DOHH2 (cell line): ENCODE measurements around the gene HEPACAM2.

Experiments used
- H3F3A ChIP-seq: fragments of 200-600 bp; sonication (generic), shearing (Covaris generic); 2 replicates; pipeline ENCODE4 v1.6.0; 2016; ENCODE audit warnings: antibody characterized with exemption, mild to moderate bottlenecking; ENCODE audit not compliant: control insufficient read depth, insufficient read depth
- H3K27ac ChIP-seq: fragments of 200-600 bp; sonication (generic); 2 replicates; pipeline ENCODE4 v1.5.1; 2014; ENCODE audit warnings: low read depth, mild to moderate bottlenecking, low read length, moderate library complexity
- H3K27me3 ChIP-seq: fragments of 200-600 bp; sonication (generic); 2 replicates; pipeline ENCODE4 v1.6.1; 2014; ENCODE audit warnings: mild to moderate bottlenecking, low read length, mixed read lengths; ENCODE audit not compliant: control insufficient read depth
- H3K36me3 ChIP-seq: fragments of 200-600 bp; sonication (generic); 2 replicates; pipeline ENCODE4 v1.6.1; 2014; ENCODE audit warnings: mild to moderate bottlenecking, low read length, moderate library complexity, mixed read lengths; ENCODE audit not compliant: control insufficient read depth
- H3K4me1 ChIP-seq: fragments of 200-600 bp; sonication (generic); 2 replicates; pipeline ENCODE4 v1.6.1; 2014; ENCODE audit warnings: mild to moderate bottlenecking, low read length, mixed read lengths; ENCODE audit not compliant: control insufficient read depth
- H3K4me2 ChIP-seq: fragments of 200-600 bp; sonication (generic); 2 replicates; pipeline ENCODE4 v1.6.0; 2014; ENCODE audit warnings: mild to moderate bottlenecking, low read length, moderate library complexity
- H3K4me3 ChIP-seq: fragments of 200-600 bp; sonication (generic); 2 replicates; pipeline ENCODE4 v1.5.1; 2014; ENCODE audit warnings: mild to moderate bottlenecking, low read length, mixed read lengths
- H3K79me2 ChIP-seq: fragments of 200-600 bp; sonication (generic); 2 replicates; pipeline ENCODE4 v1.6.1; 2014; ENCODE audit warnings: mild to moderate bottlenecking, low read length, mixed read lengths; ENCODE audit not compliant: control insufficient read depth
- H3K9me2 ChIP-seq: fragments of 200-600 bp; sonication (generic); replicated peaks from 2 replicates; pipeline ENCODE4 v1.6.1; 2014; ENCODE audit warnings: mild to moderate bottlenecking, low read length, mixed read lengths; ENCODE audit not compliant: control insufficient read depth
- H3K9me3 ChIP-seq: fragments of 200-600 bp; sonication (generic); 2 replicates; pipeline ENCODE4 v1.6.1; 2014; ENCODE audit warnings: antibody characterized with exemption, low read length, mixed read lengths; ENCODE audit not compliant: control insufficient read depth, insufficient read depth
- H4K20me1 ChIP-seq: fragments of 200-600 bp; sonication (generic); 2 replicates; pipeline ENCODE4 v1.6.0; 2014; ENCODE audit warnings: low read depth, mild to moderate bottlenecking, antibody characterized with exemption, low read length, moderate library complexity; ENCODE audit not compliant: control insufficient read depth, insufficient read depth
- EZH2phosphoT487 ChIP-seq: fragments of 200-600 bp; sonication (generic); IDR thresholded peaks from 2 replicates; pipeline ENCODE4 v1.6.1; 2017; ENCODE audit warnings: borderline replicate concordance, mild to moderate bottlenecking, antibody characterized with exemption, low read length, moderate library complexity, mixed read lengths
- TF ChIP-seq, protein P1 (sequence below): fragments of 200-600 bp; sonication (generic); IDR thresholded peaks from one replicate; pipeline ENCODE4 v1.5.1; 2014; ENCODE audit warnings: antibody characterized with exemption, mild to moderate bottlenecking, low read depth, low read length; ENCODE audit not compliant: poor library complexity, severe bottlenecking

HEPACAM2 gene

DNA sequence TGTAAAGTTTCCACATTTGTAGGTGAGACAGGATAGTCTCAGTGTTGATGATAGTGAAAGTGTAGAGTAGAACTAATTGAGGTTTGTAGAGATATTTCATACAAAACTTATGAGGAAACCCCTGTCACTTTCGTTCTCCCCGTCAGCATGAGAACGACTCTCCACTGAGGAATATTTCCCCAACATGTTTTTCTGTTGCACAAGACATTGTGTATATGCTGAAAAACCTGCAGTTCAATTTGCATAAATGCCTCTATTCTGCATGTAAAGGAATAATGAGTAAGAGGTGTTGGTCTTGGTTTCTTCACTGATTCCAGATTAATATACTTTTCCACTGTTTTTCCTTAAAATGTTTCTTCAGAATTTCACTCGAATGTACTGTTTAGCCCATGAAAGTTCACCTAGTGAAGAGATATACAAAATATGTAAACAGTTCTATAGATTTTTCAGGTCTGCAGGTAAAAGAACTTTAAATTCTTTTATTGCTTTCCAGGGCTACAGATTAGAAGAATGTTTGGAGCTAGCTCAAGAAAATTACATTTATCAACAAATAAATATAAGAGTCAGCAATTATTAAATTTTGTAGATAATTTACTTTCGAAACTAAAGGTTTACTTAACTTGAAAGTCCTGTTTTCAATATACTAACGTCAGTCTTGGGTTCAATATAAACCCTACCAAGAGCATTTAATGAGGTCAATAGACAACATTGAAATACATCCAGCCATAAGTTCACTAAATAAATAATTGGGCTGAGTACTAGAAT lies 37.2 kb downstream of the HEPACAM2 start:
- H3K4me3 ChIP-seq: no peak overlapping the region
- no peak overlapping the region for H3K27ac ChIP-seq
- H3K4me2 ChIP-seq: no peak overlapping the region
- no peaks in the 10 kb centered on the region for H3K79me2 ChIP-seq
- peaks cover 17% of the 10 kb centered on the region for H3K27me3 ChIP-seq
- H4K20me1 ChIP-seq: no peaks in the 10 kb centered on the region
- H3K9me3 ChIP-seq: no peaks in the 10 kb centered on the region
- TF ChIP-seq EZH2phosphoT487: no peak
- TF ChIP-seq, protein P1, sequence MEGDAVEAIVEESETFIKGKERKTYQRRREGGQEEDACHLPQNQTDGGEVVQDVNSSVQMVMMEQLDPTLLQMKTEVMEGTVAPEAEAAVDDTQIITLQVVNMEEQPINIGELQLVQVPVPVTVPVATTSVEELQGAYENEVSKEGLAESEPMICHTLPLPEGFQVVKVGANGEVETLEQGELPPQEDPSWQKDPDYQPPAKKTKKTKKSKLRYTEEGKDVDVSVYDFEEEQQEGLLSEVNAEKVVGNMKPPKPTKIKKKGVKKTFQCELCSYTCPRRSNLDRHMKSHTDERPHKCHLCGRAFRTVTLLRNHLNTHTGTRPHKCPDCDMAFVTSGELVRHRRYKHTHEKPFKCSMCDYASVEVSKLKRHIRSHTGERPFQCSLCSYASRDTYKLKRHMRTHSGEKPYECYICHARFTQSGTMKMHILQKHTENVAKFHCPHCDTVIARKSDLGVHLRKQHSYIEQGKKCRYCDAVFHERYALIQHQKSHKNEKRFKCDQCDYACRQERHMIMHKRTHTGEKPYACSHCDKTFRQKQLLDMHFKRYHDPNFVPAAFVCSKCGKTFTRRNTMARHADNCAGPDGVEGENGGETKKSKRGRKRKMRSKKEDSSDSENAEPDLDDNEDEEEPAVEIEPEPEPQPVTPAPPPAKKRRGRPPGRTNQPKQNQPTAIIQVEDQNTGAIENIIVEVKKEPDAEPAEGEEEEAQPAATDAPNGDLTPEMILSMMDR: no peak
- no peaks in the 10 kb centered on the region for H3K9me2 ChIP-seq
- no peaks in the 10 kb centered on the region for H3K4me1 ChIP-seq
- no peaks in the 10 kb centered on the region for H3K36me3 ChIP-seq
- no peaks in the 10 kb centered on the region for H3F3A ChIP-seq

DNA sequence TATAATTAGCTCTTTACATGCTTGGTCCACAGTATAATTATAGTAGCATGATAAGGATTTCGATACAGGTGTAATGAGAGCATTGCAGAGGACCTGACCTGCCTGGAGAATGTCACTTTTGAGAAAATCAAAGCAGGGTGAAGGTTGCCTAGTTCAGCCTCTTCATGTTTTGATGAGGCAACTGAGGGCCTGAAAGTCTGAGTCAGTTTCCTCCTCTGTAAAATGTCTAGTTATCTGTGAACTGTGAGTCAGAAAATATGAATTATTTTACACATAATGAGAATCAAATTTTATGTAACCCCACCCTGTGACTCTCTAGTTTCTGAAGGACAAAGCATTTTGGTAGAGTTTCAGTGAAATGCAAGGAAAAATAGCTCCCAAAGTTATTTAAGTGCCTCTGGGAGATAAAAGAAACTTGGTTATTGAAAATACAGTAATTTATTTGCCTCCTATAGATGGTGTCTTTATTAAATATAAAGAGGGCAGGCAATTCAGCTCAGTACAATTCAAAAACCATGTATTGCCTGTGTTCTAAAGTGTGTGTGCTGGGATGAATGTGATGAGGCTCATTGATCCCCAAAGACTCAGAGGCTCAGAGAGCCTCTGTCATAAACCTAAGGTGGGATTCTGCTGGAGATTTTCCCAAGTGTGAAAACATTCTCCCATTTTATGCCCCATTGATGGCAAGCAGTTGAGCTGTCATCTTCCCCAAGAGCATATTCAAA lies 40.8 kb downstream of the HEPACAM2 start:
- H3K4me2 ChIP-seq: no peak overlapping the region
- H3K79me2 ChIP-seq: no peaks in the 10 kb centered on the region
- TF ChIP-seq, protein P1: no peak
- no peak for TF ChIP-seq EZH2phosphoT487
- H3K4me1 ChIP-seq: no peaks in the 10 kb centered on the region
- 0 out of 2 replicates have a peak, but pooled peaks cover 6% of the 10 kb centered on the region for H3K27me3 ChIP-seq
- H3K4me3 ChIP-seq: no peak overlapping the region
- H3F3A ChIP-seq: no peaks in the 10 kb centered on the region
- H3K9me2 ChIP-seq: no peaks in the 10 kb centered on the region
- H4K20me1 ChIP-seq: no peaks in the 10 kb centered on the region
- no peaks in the 10 kb centered on the region for H3K9me3 ChIP-seq
- no peaks in the 10 kb centered on the region for H3K36me3 ChIP-seq
- no peak overlapping the region for H3K27ac ChIP-seq

DNA sequence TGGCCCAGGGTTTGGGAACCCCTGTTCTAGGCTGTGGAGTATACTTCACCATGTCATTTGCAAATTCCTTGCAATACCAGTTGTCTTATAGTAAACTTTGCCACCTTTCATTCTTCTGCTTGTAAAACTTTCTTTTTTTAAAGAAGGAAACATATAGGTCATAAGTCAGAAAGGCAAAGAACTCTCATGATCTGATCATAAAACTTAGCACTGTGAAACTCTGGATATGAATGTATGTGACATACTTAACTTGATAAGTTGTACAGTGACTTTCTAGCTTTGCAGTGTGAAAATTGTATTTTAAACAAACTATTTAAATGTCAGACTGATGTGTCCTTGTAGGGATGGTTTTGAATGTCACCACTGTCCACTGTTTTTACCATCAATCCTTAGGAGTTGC lies 47.1 kb downstream of the HEPACAM2 start:
- Histone ChIP-seq H3K9me2 (no peaks in the 10 kb centered on the region), H3K36me3 (no peaks in the 10 kb centered on the region), H3K27ac (no peak overlapping the region), H3K79me2 (no peaks in the 10 kb centered on the region), H3K27me3 (0 out of 2 replicates have a peak, but pooled peaks cover 2% of the 10 kb centered on the region), H3K9me3 (no peaks in the 10 kb centered on the region), H3K4me3 (no peak overlapping the region), H4K20me1 (no peaks in the 10 kb centered on the region), H3K4me1 (no peaks in the 10 kb centered on the region), H3F3A (no peaks in the 10 kb centered on the region), H3K4me2 (no peak overlapping the region)
- no peak for TF ChIP-seq EZH2phosphoT487
- TF ChIP-seq, protein P1: no peak
